Astrocyte of the spinal cord (primary cell): ENCODE results near the gene FRAS1.
"Not testable (repeated sequence)": the region's sequence is repeated elsewhere in the genome, so short reads cannot be mapped to it uniquely, and the experiment has no call there.

ENCODE experiments used
- DNase-seq: peaks from one replicate; pipeline ENCODE4 v3.0.0; 2011; ENCODE audit warnings: low read depth, low spot score
- H3K4me3 ChIP-seq: 2 replicates; pipeline ENCODE4 v1.5.1; 2011; ENCODE audit warnings: low read depth, mild to moderate bottlenecking, low read length, moderate library complexity
- in situ Hi-C: cut with HindIII; loops from 2 replicates; pipeline ENCODE4 v1.10.0; 2017; ENCODE audit warnings: low sequenced_read_pairs
- TF ChIP-seq, protein P1 (sequence below): IDR thresholded peaks from 2 replicates; pipeline ENCODE4 v1.5.1; 2012; ENCODE audit warnings: low read depth, mild to moderate bottlenecking, low read length, inconsistent platforms

FRAS1 gene

GRCh38 chr4:78078101-78078500, 21.0 kb downstream of the FRAS1 start:
- DNase-seq = no peak
- in situ Hi-C loops = no loop called here
- no peak overlapping the region for H3K4me3 ChIP-seq
- TF ChIP-seq, protein P1, sequence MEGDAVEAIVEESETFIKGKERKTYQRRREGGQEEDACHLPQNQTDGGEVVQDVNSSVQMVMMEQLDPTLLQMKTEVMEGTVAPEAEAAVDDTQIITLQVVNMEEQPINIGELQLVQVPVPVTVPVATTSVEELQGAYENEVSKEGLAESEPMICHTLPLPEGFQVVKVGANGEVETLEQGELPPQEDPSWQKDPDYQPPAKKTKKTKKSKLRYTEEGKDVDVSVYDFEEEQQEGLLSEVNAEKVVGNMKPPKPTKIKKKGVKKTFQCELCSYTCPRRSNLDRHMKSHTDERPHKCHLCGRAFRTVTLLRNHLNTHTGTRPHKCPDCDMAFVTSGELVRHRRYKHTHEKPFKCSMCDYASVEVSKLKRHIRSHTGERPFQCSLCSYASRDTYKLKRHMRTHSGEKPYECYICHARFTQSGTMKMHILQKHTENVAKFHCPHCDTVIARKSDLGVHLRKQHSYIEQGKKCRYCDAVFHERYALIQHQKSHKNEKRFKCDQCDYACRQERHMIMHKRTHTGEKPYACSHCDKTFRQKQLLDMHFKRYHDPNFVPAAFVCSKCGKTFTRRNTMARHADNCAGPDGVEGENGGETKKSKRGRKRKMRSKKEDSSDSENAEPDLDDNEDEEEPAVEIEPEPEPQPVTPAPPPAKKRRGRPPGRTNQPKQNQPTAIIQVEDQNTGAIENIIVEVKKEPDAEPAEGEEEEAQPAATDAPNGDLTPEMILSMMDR = no peak

GRCh38 chr4:78079726-78080430, 22.8 kb downstream of the FRAS1 start:
- no peak overlapping the region for H3K4me3 ChIP-seq
- TF ChIP-seq, protein P1 = no peak
- DNase-seq = no peak
- in situ Hi-C loops = no loop called here

- in situ Hi-C loops = no loop called here
- no peak for DNase-seq
- TF ChIP-seq, protein P1 = no peak
- H3K4me3 ChIP-seq = no peak overlapping the region
These were observed 24.4 kb downstream of the FRAS1 start for GRCh38 chr4:78081541-78081940.

DNA sequence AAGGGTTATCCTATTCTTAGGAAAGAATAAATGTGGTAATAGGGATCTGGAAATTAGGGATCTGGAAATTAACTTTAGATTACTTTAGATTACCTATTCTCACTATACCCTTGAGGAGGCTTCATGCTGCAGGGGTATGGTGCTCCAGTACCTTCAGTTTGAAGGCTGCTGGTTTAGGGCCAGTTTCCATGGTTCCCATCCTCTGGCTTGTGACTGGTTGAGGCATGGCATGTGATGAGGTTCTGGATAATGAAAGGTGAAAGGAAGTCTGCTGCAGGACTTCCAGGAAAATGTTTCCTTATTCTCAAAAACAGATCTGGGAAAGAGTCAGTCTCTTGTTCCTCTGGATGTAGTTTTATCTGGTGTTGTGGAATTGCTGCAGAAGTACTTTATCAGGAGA, 25.9 kb downstream of the FRAS1 start:
- H3K4me3 ChIP-seq = no peak overlapping the region
- in situ Hi-C loops = no loop called here
- TF ChIP-seq, protein P1 = no peak
- no peak for DNase-seq

- H3K4me3 ChIP-seq = no peak overlapping the region
- TF ChIP-seq, protein P1 = no peak
- in situ Hi-C loops = no loop called here
- DNase-seq = no peak
These were observed 34.4 kb downstream of the FRAS1 start for GRCh38 chr4:78091534-78091933.

- DNase-seq, H3K4me3 ChIP-seq, in situ Hi-C loops: not testable (repeated sequence)
These were observed 35.2 kb downstream of the FRAS1 start for GRCh38 chr4:78092350-78092749.

DNA sequence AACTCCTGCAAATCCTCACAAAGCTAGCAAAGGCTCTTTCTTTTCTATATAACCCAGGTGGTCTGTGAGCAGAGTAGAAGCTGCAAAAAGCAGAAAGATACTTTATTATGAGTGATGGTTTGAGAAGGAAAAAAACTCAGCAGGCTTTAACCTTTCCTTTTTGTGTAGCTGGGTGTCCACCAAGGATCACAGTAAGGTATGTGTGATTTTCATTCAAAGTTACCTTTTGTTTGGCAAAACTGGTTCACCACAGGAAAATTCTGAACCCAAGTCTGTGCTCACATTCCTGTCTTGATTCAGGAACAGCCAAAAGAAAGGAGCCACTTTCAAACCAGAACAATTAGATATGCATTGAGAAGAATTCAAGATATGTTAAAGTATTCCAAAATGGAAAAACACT, 35.7 kb downstream of the FRAS1 start:
- no peak overlapping the region for H3K4me3 ChIP-seq
- no peak for DNase-seq
- in situ Hi-C loops = no loop called here
- TF ChIP-seq, protein P1 = no peak
